ENCODE results near the gene OR52E4.

GRCh38 chr11:5922749-5923426 is 42.5 kb downstream of the OR52E4 start:
- TF ChIP-seq, protein P1, sequence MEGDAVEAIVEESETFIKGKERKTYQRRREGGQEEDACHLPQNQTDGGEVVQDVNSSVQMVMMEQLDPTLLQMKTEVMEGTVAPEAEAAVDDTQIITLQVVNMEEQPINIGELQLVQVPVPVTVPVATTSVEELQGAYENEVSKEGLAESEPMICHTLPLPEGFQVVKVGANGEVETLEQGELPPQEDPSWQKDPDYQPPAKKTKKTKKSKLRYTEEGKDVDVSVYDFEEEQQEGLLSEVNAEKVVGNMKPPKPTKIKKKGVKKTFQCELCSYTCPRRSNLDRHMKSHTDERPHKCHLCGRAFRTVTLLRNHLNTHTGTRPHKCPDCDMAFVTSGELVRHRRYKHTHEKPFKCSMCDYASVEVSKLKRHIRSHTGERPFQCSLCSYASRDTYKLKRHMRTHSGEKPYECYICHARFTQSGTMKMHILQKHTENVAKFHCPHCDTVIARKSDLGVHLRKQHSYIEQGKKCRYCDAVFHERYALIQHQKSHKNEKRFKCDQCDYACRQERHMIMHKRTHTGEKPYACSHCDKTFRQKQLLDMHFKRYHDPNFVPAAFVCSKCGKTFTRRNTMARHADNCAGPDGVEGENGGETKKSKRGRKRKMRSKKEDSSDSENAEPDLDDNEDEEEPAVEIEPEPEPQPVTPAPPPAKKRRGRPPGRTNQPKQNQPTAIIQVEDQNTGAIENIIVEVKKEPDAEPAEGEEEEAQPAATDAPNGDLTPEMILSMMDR (conservative IDR thresholded peaks at IDR 0.05): no peak
- no peak for TF ChIP-seq ZFX (IDR thresholded peaks at IDR 0.05)
